ENCODE data around the gene GNPTG. TPM values are rescaled to one million over a fixed set of nuclear protein-coding genes. Genes with fewer than 3 reads are reported as not detected.

GNPTG gene
- total RNA-seq, 2 donors from 2014 or later: 34.0 to 38.4 TPM

DNA sequence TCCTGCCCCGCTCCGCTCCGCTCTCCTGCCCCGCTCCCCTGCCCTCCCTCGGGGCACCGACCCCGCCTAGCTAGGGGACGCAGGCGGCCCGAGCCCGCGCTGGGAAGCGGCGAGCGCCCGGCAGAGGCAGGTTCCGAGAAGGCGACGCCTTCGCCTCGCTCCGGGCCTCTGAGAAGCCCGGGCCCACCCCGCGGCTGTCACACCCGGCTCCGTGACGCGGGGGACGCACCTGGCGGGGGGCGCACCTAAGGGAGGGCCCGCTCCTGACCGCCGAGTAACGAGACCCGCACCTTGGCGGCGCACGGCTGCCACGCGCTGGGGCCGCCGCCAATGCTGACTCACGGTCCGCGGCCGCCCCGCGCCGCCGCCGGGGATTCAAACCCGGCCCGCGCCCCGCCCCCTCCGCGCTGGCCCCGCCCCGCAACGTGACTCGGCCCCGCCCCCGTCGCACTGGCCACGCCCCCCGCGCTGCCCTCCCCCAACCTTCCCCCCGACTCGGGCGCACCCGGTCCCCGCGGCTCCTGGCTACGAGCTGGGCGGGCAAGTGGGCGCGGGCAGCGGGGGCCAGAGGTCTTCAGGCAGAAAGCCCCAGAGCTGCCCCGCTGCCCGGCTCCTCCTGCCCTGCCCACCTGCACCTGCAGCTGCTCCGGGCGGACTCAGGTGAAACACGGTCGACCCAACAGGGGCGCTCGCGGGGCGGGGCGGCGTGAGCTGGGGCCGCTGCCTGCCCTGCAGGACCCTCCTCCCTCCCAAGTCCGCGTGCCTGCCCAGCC lies 27.8 kb downstream of the GNPTG start:
- Mint-ChIP-seq H3K4me1 (peaks cover 16% of the 10 kb centered on the region), H3K4me3 (peak overlapping the region; percentile 77), H3K36me3 (ENCODE audit: low read depth) (peaks cover 29% of the 10 kb centered on the region), H3K9me3 (no peaks in the 10 kb centered on the region), H3K27me3 (ENCODE audit: insufficient read depth) (no peaks in the 10 kb centered on the region), H3K27ac (peak overlapping the region; percentile 80)
- DNase-seq: peak; percentile 91
- H3K4me3 ChIP-seq (ENCODE audit: low read length): peak overlapping the region; percentile 84
- WGBS, 2 experiments (ENCODE audit: insufficient coverage in 1 of 2, insufficient read length in 1 of 2): 0% methylated on average over 4 to 89 of the region's 95 CpGs
- H3K27ac ChIP-seq (ENCODE audit: low read depth, low read length): peak overlapping the region; percentile 68
- TF ChIP-seq, protein P1, sequence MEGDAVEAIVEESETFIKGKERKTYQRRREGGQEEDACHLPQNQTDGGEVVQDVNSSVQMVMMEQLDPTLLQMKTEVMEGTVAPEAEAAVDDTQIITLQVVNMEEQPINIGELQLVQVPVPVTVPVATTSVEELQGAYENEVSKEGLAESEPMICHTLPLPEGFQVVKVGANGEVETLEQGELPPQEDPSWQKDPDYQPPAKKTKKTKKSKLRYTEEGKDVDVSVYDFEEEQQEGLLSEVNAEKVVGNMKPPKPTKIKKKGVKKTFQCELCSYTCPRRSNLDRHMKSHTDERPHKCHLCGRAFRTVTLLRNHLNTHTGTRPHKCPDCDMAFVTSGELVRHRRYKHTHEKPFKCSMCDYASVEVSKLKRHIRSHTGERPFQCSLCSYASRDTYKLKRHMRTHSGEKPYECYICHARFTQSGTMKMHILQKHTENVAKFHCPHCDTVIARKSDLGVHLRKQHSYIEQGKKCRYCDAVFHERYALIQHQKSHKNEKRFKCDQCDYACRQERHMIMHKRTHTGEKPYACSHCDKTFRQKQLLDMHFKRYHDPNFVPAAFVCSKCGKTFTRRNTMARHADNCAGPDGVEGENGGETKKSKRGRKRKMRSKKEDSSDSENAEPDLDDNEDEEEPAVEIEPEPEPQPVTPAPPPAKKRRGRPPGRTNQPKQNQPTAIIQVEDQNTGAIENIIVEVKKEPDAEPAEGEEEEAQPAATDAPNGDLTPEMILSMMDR (conservative IDR thresholded peaks at IDR 0.05): peak; percentile 42
- H3K4me1 ChIP-seq (ENCODE audit: control insufficient read depth, insufficient read depth, low read length): peaks cover 12% of the 10 kb centered on the region
- no peaks in the 10 kb centered on the region for H3K27me3 ChIP-seq (ENCODE audit: control insufficient read depth, insufficient read depth, low read length, poor library complexity, severe bottlenecking)
- no peaks in the 10 kb centered on the region for H3K36me3 ChIP-seq (ENCODE audit: control insufficient read depth, insufficient read depth, low read length)
- H3K9me3 ChIP-seq (ENCODE audit: control insufficient read depth, low read length): no peaks in the 10 kb centered on the region
- H3K9ac ChIP-seq (ENCODE audit: extremely low read depth, low read length, poor library complexity, severe bottlenecking): peak overlapping the region; percentile 77

DNA sequence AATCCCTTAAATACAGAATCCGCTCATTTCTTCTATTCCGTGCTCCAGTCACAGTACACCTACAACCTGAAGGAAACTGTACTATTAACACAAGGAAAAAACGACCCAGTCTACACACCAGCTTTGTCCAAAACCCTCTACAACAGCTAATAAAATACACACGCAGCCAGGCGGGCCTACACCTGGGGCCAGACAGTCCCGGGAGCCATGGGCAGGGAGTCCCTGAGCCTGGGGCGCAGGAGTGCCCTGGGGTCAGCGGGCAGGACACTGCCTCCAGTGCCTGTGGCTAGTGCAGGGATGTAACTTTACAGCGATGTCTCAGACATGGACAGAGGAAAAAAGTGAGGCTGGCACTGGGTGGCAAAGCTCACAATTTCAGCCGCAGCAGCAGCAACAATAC lies 28.5 kb downstream of the GNPTG start:
- no peak overlapping the region for H3K27ac ChIP-seq (ENCODE audit: low read depth, low read length)
- Mint-ChIP-seq H3K27ac (peak overlapping the region; percentile 80), H3K27me3 (ENCODE audit: insufficient read depth) (no peaks in the 10 kb centered on the region), H3K36me3 (ENCODE audit: low read depth) (peaks cover 33% of the 10 kb centered on the region), H3K4me1 (peaks cover 16% of the 10 kb centered on the region), H3K4me3 (peak overlapping the region; percentile 77), H3K9me3 (no peaks in the 10 kb centered on the region)
- no peak overlapping the region for H3K9ac ChIP-seq (ENCODE audit: extremely low read depth, low read length, poor library complexity, severe bottlenecking)
- H3K9me3 ChIP-seq (ENCODE audit: control insufficient read depth, low read length): no peaks in the 10 kb centered on the region
- peak overlapping the region; percentile 68 for H3K4me3 ChIP-seq (ENCODE audit: low read length)
- TF ChIP-seq, protein P1 (conservative IDR thresholded peaks at IDR 0.05): no peak
- no peaks in the 10 kb centered on the region for H3K27me3 ChIP-seq (ENCODE audit: control insufficient read depth, insufficient read depth, low read length, poor library complexity, severe bottlenecking)
- WGBS, 2 experiments (ENCODE audit: insufficient coverage in 1 of 2, insufficient read length in 1 of 2): 76 to 86% methylated on average over 6 to 10 of the region's 10 CpGs
- DNase-seq: peak; percentile 60
- H3K4me1 ChIP-seq (ENCODE audit: control insufficient read depth, insufficient read depth, low read length): peaks cover 12% of the 10 kb centered on the region
- H3K36me3 ChIP-seq (ENCODE audit: control insufficient read depth, insufficient read depth, low read length): no peaks in the 10 kb centered on the region

DNA sequence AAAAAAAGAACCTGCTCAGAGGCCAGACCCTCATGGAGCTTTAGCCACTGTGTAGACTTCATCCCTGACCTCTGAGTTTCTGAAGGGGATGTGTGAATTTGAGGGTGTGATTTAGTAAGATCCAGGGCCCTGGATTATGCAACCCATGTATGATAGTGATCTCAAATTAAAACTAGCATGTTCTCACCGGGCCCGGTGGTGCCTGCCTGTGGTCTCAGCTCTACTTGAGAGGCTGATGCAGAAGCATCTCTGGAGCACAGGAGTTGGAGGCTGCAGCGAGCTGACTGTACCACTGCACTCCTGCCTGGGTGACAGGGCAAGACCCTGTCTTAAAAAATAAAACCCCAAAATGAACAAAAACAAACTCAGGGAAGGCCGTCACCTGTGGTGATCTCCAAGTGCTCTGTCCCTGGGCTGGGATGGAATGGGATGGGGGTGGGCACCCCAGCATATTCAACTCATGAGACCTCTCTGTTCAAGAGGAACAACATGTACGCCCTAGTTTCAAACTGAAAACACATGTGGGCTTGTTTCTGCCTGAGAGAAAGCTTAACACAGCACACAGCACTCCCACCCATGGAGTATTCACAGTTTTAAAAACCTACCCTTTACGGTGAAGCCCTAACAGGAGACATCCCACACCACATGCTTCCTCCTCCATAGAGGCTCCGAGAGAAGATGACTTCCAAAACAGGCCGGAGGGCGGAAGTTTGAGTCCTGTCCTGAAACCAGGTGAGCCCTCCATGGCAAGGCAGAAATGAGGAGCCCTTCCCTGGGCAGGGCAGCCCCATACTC lies 30.1 kb downstream of the GNPTG start:
- Histone ChIP-seq H3K4me3 (ENCODE audit: low read length) (no peak overlapping the region), H3K27ac (ENCODE audit: low read depth, low read length) (no peak overlapping the region), H3K36me3 (ENCODE audit: control insufficient read depth, insufficient read depth, low read length) (no peaks in the 10 kb centered on the region), H3K9me3 (ENCODE audit: control insufficient read depth, low read length) (no peaks in the 10 kb centered on the region), H3K27me3 (ENCODE audit: control insufficient read depth, insufficient read depth, low read length, poor library complexity, severe bottlenecking) (no peaks in the 10 kb centered on the region), H3K9ac (ENCODE audit: extremely low read depth, low read length, poor library complexity, severe bottlenecking) (no peak overlapping the region), H3K4me1 (ENCODE audit: control insufficient read depth, insufficient read depth, low read length) (peaks cover 12% of the 10 kb centered on the region)
- Mint-ChIP-seq H3K4me1 (peaks cover 16% of the 10 kb centered on the region), H3K36me3 (ENCODE audit: low read depth) (peaks cover 28% of the 10 kb centered on the region), H3K4me3 (no peak overlapping the region), H3K27me3 (ENCODE audit: insufficient read depth) (no peaks in the 10 kb centered on the region), H3K27ac (no peak overlapping the region), H3K9me3 (no peaks in the 10 kb centered on the region)
- WGBS, 2 experiments (ENCODE audit: insufficient coverage in 1 of 2, insufficient read length in 1 of 2): 91 to 93% methylated on average over 8 to 9 of the region's 9 CpGs
- no peak for DNase-seq
- TF ChIP-seq, protein P1 (conservative IDR thresholded peaks at IDR 0.05): no peak

Data from endodermal cell (in vitro differentiated cells).